IMR-90 (cell line): Measurements from ENCODE around the gene EYS. TPM values are rescaled to one million over a fixed set of nuclear protein-coding genes. Genes with fewer than 3 reads are reported as not detected.

Experiments used
- ATAC-seq: fragments of 200-7000 bp; cut with Tn5 transposase; 2 replicates; pipeline ENCODE4 v1.9.1; 2020; ENCODE audit warnings: low read depth, mild to moderate bottlenecking, moderate library complexity
- BruUV-seq: library from RNA; stranded (reverse); fragments of 400-500 nt; replicated peaks from 2 replicates; lab custom pipeline; 2021; lab: Mats Ljungman, UMichigan
- CTCF ChIA-PET: fragments of 300-600 bp; formaldehyde crosslinking; extraction: SDS; loops from one replicate; lab custom pipeline; 2021; ENCODE audit warnings: antibody characterized with exemption; lab: Yijun Ruan, JAX
- POLR2A ChIA-PET: fragments of 300-600 bp; sonication (Branson Sonifier 250); formaldehyde crosslinking; loops from one replicate; lab custom pipeline; 2022; ENCODE audit warnings: antibody characterized with exemption; ENCODE audit not compliant: unreplicated experiment; lab: Charles Lee
- DNase-seq: peaks from one replicate; pipeline ENCODE4 v3.0.0; 2013
- H2AFZ ChIP-seq: replicated peaks from 2 replicates; pipeline ENCODE3; 2013; ENCODE audit warnings: low read length, mild to moderate bottlenecking; ENCODE audit not compliant: poor library complexity
- H2AK5ac ChIP-seq: 2 replicates; pipeline ENCODE4 v1.6.1; 2013; ENCODE audit warnings: low read depth, low read length, inconsistent platforms
- H2AK9ac ChIP-seq: replicated peaks from 2 replicates; pipeline ENCODE3; 2013; ENCODE audit warnings: mild to moderate bottlenecking, low read depth, low read length, moderate library complexity; ENCODE audit not compliant: poor library complexity
- H2BK120ac ChIP-seq: 2 replicates; pipeline ENCODE4 v1.6.1; 2013; ENCODE audit warnings: low read depth, low read length, inconsistent platforms
- H2BK15ac ChIP-seq: 3 replicates; pipeline ENCODE4 v1.6.1; 2013; ENCODE audit warnings: low read depth, low read length, inconsistent platforms
- H2BK20ac ChIP-seq: 2 replicates; pipeline ENCODE4 v1.6.1; 2013; ENCODE audit warnings: low read depth, mild to moderate bottlenecking, inconsistent platforms, low read length, moderate library complexity
- H2BK5ac ChIP-seq: 2 replicates; pipeline ENCODE4 v1.6.1; 2013; ENCODE audit warnings: mild to moderate bottlenecking, low read depth, low read length, inconsistent platforms; ENCODE audit not compliant: poor library complexity, severe bottlenecking
- H3K14ac ChIP-seq: replicated peaks from 2 replicates; pipeline ENCODE4 v1.6.1; 2013; ENCODE audit warnings: low read depth, low read length, inconsistent platforms
- H3K18ac ChIP-seq: 2 replicates; pipeline ENCODE4 v1.6.1; 2013; ENCODE audit warnings: low read depth, low read length, control low read depth
- H3K23ac ChIP-seq: 2 replicates; pipeline ENCODE4 v1.6.1; 2013; ENCODE audit warnings: low read depth, low read length, inconsistent platforms
- H3K27ac ChIP-seq: 2 replicates; pipeline ENCODE4 v1.5.1; 2013; ENCODE audit warnings: mild to moderate bottlenecking, control low read depth, low read length; ENCODE audit not compliant: insufficient read depth
- H3K27me3 ChIP-seq: 2 replicates; pipeline ENCODE4 v1.6.1; 2013; ENCODE audit warnings: low read length; ENCODE audit not compliant: control insufficient read depth, insufficient read depth
- H3K36me3 ChIP-seq: 2 replicates; pipeline ENCODE4 v1.6.1; 2013; ENCODE audit warnings: low read length, mixed read lengths; ENCODE audit not compliant: control insufficient read depth, insufficient read depth
- H3K4ac ChIP-seq: 2 replicates; pipeline ENCODE4 v1.6.1; 2013; ENCODE audit warnings: low read depth, low read length, inconsistent platforms
- H3K4me1 ChIP-seq: 2 replicates; pipeline ENCODE4 v1.6.1; 2013; ENCODE audit warnings: low read length, mixed read lengths; ENCODE audit not compliant: control insufficient read depth, insufficient read depth
- H3K4me2 ChIP-seq: 2 replicates; pipeline ENCODE4 v1.6.1; 2013; ENCODE audit warnings: low read depth, mild to moderate bottlenecking, control low read depth, low read length, moderate library complexity
- H3K4me3 ChIP-seq: 2 replicates; pipeline ENCODE4 v1.5.1; 2013; ENCODE audit warnings: low read depth, mild to moderate bottlenecking, control low read depth, low read length, moderate library complexity; ENCODE audit not compliant: insufficient read depth
- H3K56ac ChIP-seq: 2 replicates; pipeline ENCODE4 v1.6.1; 2013; ENCODE audit warnings: low read length, inconsistent platforms; ENCODE audit not compliant: insufficient read depth; ENCODE audit errors: extremely low read depth
- H3K79me1 ChIP-seq, 2 experiments: 2 replicates each; pipeline ENCODE4 v1.6.1; 2013; ENCODE audit warnings: low read length in 2 of 2, inconsistent platforms in 1 of 2, low read depth in 1 of 2
- H3K9ac ChIP-seq: 2 replicates; pipeline ENCODE4 v1.6.1; 2013; ENCODE audit warnings: low read depth, low read length, control low read depth
- H3K9me1 ChIP-seq: 2 replicates; pipeline ENCODE4 v1.6.1; 2013; ENCODE audit warnings: low read length, inconsistent platforms; ENCODE audit not compliant: insufficient read depth
- H3K9me3 ChIP-seq: 2 replicates; pipeline ENCODE4 v1.6.1; 2013; ENCODE audit warnings: low read length; ENCODE audit not compliant: control insufficient read depth, insufficient read depth
- H4K20me1 ChIP-seq: 2 replicates; pipeline ENCODE4 v1.6.1; 2013; ENCODE audit warnings: low read length, inconsistent platforms; ENCODE audit not compliant: insufficient read depth
- H4K5ac ChIP-seq: 2 replicates; pipeline ENCODE4 v1.6.1; 2013; ENCODE audit warnings: mild to moderate bottlenecking, low read depth, low read length, control low read depth
- H4K8ac ChIP-seq, 2 experiments: 2 replicates each; pipeline ENCODE4 v1.6.1; 2013; ENCODE audit warnings: low read depth in 2 of 2, low read length in 2 of 2, control low read depth in 1 of 2, inconsistent platforms in 1 of 2
- H4K91ac ChIP-seq: 2 replicates; pipeline ENCODE4 v1.6.1; 2013; ENCODE audit warnings: low read depth, low read length, inconsistent platforms; ENCODE audit not compliant: insufficient read depth
- CEBPB ChIP-seq: IDR thresholded peaks from 2 replicates; pipeline ENCODE4 v1.6.1; 2012; ENCODE audit warnings: low read depth, low read length, improper control_type of control experiment
- CTCF ChIP-seq: conservative IDR thresholded peaks from 2 replicates; pipeline ENCODE4 v1.5.1; 2012; ENCODE audit warnings: mild to moderate bottlenecking, low read depth, low read length, improper control_type of control experiment
- FOS ChIP-seq: fragments of 150-350 bp; IDR thresholded peaks from 2 replicates; pipeline ENCODE4 v1.6.1; 2016; ENCODE audit warnings: low read depth, low read length
- MAFK ChIP-seq: IDR thresholded peaks from 2 replicates; pipeline ENCODE4 v1.6.1; 2012; ENCODE audit warnings: low read depth, low read length, improper control_type of control experiment
- MAZ ChIP-seq: IDR thresholded peaks from 2 replicates; pipeline ENCODE4 v1.6.1; 2012; ENCODE audit warnings: low read depth, mild to moderate bottlenecking, low read length, improper control_type of control experiment, moderate library complexity, borderline replicate concordance
- NFE2L2 ChIP-seq: fragments of 150-350 bp; IDR thresholded peaks from 2 replicates; pipeline ENCODE4 v1.6.1; 2016; ENCODE audit warnings: low read depth, mild to moderate bottlenecking, low read length
- RAD21 ChIP-seq: IDR thresholded peaks from 2 replicates; pipeline ENCODE4 v1.6.1; 2012; ENCODE audit warnings: low read length, improper control_type of control experiment
- RFX5 ChIP-seq: IDR thresholded peaks from 2 replicates; pipeline ENCODE4 v1.8.0; 2012; ENCODE audit warnings: low read depth, mild to moderate bottlenecking, low read length, moderate library complexity
- WGBS, 2 experiments: methylation state at CpG; one replicate each; pipeline versions ENCODE4 v1.1.5 to v1.1.7; 2013; ENCODE audit warnings: missing lambda C conversion rate in 2 of 2; ENCODE audit not compliant: insufficient read length in 1 of 2; ENCODE audit errors: extremely low coverage in 2 of 2; 5-methylcytosine and 5-hydroxymethylcytosine counted together
- dilution Hi-C: fragments of 300-500 bp; cut with HindIII; formaldehyde crosslinking; loops from one replicate; pipeline ENCODE4 v1.14.3; 2018; ENCODE audit warnings: low sequenced_read_pairs; ENCODE audit not compliant: unreplicated experiment
- in situ Hi-C: fragments of 300-500 bp; cut with MboI; formaldehyde crosslinking; loops from 3 replicates; pipeline ENCODE4 v1.14.3; 2019; ENCODE audit warnings: low sequenced_read_pairs, inconsistent platforms, mixed read lengths
- intact Hi-C: fragments of 100-400 bp; cut with micrococcal nuclease; formaldehyde crosslinking; loops from 2 replicates; pipeline ENCODE4 v1.10.0; 2022
- polyA plus RNA-seq, 3 experiments: library from polyadenylated mRNA; depleted of rRNA; stranded (reverse); fragments of >200 nt; gene quantifications; 2 replicates each; pipeline ENCODE4 v1.2.3, GENCODE V29; 2012; ENCODE audit warnings: low replicate concordance in 1 of 3
- total RNA-seq: library from RNA; depleted of rRNA; stranded (reverse); fragments of >200 nt; gene quantifications from 2 replicates; pipeline ENCODE4 v1.2.3, GENCODE V29; 2012

The EYS gene
- total and polyA plus RNA-seq, 2 of the 4 experiments (the other 2 are of a cell fraction), result under 0.01 TPM; not detected in 1

- Histone ChIP-seq H2BK120ac (no peak overlapping the region), H2BK20ac (no peak overlapping the region), H2AK5ac (no peak overlapping the region), H4K8ac (no peak overlapping the region), H3K56ac (no peak overlapping the region), H4K91ac (no peak overlapping the region), H3K23ac (no peak overlapping the region), H4K5ac (no peak overlapping the region), H3K36me3 (no peaks in the 10 kb centered on the region), H3K4me2 (no peak overlapping the region), H3K9ac (no peak overlapping the region), H3K27ac (no peak overlapping the region), H2AFZ (no peak overlapping the region), H4K20me1 (no peaks in the 10 kb centered on the region), H3K4me3 (no peak overlapping the region), H3K9me1 (no peaks in the 10 kb centered on the region), H2AK9ac (no peak overlapping the region), H2BK5ac (no peak overlapping the region), H3K9me3 (no peaks in the 10 kb centered on the region), H3K4ac (no peak overlapping the region), H3K18ac (no peak overlapping the region), H2BK15ac (no peak overlapping the region), H3K14ac (no peak overlapping the region), H3K27me3 (no peaks in the 10 kb centered on the region), H3K4me1 (no peaks in the 10 kb centered on the region), H3K79me1 (no peaks in the 10 kb centered on the region)
- WGBS, 2 experiments, result no CpG with 5 or more reads among the region's 2 CpGs
- in situ Hi-C loops, result no loop called here
- no peak for TF ChIP-seq MAZ
- no peak for TF ChIP-seq CTCF
- no peak for TF ChIP-seq MAFK
- no peak for TF ChIP-seq FOS
- TF ChIP-seq RFX5, result no peak
- TF ChIP-seq NFE2L2, result no peak
- no peak for TF ChIP-seq RAD21
- TF ChIP-seq CEBPB, result no peak
- ChIA-PET CTCF (no interaction called here), POLR2A (no interaction called here)
- BruUV-seq, result no TSS peak
- dilution Hi-C loops, result no loop called here
- ATAC-seq (no peak), DNase-seq (no peak)
- intact Hi-C loops, result no loop called here
These were observed 776.3 kb downstream of the EYS start for GRCh38 chr6:64930681-64931080.
